ENCODE results near the gene TRERF1.
"Not testable (repeated sequence)": the region's sequence is repeated elsewhere in the genome, so short reads cannot be mapped to it uniquely, and the experiment has no call there.

The TRERF1 gene

DNA sequence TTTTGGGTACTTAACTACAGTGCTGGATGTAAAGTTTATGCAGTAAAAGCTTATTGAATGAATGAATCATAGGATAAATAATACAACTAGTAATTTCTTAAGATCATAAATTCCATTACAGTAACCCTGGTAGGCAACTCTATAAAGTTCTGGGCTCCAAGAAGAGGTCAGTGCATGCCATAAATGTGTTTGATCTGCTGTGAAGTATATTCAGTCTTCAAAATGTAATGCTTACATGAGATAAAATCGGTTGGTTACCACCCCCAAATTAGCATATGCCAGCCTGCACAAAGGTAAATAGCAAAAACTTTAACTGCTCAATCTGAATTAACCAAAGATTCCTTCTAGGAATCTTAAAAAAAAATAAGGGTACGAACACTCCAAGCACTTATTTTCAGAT is 244.2 kb downstream of the TRERF1 start:
- not testable (repeated sequence) for DNase-seq

DNA sequence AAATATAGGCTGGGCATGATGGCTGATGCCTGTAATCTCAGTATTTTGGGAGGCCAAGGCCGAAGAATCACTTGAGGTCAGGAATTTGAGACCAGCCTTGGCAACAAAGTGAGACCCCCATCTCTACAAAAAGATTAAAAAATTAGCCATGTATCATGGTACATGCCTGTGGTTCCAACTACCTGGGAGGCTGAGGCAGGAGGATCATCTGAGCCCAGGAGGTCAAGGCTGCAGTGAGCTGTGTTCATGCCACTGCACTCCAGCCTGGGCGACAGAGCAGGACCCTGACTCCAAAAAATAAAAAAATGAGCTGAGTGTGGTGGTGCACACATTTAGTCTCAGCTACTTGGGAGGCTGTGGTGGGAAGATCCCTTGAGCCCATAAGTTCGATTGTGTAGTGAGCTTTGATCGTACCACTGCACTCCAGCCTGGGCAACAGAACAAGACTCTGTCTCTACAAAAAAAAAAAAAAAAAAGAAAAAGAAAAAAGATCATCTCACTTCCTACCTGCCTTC is 246.9 kb downstream of the TRERF1 start:
- no peak for DNase-seq

DNA sequence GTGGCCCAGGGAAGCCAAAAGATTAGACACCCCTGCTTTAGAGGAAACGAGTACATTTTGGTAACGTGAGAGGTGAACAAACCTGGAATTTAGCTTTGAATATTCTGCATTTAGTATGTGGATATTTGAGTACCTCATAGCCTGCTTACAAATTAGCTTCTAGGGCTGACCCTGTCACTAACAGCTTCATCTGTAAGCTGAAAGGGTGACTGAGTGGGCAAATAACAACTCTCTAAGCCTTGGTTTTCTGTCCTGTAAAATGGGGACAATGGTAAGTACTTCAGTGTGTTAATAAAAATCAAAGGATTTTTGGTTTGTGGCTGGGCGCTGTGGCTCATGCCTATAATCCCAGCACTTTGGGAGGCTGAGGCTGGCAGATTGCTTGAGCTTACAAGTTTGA is 248.5 kb downstream of the TRERF1 start:
- DNase-seq = no peak

DNA sequence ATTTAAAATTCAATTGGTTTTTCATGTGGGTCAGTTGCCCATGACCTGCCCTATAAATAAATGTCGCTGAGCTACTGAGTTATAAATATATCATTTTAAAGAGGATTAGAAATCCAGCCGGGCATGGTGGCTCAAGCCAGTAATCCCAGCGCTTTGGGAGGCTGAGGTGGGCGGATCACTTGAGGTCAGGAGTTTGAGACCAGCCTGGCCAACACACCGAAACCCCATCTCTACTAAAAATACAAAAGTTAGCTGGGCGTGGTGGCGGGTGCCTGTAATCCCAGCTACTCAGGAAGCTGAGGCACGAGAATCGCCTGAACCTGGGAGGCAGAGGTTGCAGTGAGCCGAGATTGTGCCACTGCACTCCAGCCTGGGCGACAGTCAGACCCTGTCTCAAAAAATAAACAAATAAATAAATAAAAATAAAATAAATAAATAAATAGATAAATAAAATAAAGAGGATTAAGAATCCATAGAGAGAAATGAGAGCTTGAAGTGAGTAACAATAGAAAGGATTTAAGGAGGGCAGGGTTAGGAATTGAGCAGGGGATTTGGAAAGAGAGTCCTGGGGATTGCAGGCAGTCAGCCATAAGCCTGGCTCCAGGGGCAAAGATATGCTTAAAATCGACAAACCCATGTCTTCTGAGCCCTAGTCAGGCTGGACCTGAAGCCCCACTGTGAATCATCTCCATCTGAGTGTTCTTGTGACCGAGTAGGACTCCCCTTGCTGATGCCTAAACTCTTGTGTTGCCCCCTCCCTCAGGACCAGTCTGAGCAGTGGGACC is 249.4 kb downstream of the TRERF1 start:
- DNase-seq = not testable (repeated sequence)

- DNase-seq = no peak
Measured at GRCh38 chr6:42201382-42201781, 250.3 kb downstream of the TRERF1 start.

DNA sequence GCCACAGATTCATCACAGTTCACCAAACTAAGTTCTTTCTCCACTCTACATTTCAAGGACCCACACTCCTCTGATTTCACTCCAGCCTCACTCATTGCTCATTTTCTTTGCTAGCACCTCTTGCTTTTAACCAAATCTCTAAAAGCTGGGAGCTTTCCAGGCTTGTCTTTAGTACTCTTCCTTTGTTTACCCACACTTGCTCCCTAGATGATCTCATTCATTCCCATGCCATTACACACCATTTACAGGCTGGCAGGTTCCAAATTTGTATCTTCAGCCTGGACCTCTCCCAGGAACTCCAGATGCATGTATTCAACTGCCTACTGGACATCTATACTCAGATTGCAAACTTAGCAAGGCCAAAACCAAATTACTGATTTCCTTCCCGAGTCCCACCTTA is 251.7 kb downstream of the TRERF1 start:
- DNase-seq = no peak

- DNase-seq = no peak
Measured at GRCh38 chr6:42199106-42199981, 252.4 kb downstream of the TRERF1 start.

- no peak for DNase-seq
Measured at GRCh38 chr6:42197555-42198362, 254.0 kb downstream of the TRERF1 start.

DNA sequence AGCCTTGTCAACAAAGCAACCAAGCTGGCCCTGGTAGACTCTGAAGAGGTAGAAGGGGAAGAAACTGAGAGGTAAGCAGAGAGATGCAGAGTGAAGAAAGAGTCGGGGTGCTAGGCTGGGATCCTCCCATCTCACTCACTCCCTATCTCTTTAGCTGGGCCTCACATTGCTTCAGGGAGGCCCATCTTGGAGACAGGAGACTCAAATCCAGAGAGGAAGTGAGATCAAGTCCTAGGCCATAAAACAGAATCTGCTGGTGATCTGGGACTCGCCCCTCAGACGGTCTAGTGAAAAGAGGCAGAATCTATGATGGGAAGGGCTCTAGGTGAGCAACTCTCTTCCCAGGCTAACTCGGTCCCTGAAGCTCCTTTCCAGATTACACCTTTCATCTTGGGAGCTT is 256.3 kb downstream of the TRERF1 start:
- no peak for DNase-seq

DNA sequence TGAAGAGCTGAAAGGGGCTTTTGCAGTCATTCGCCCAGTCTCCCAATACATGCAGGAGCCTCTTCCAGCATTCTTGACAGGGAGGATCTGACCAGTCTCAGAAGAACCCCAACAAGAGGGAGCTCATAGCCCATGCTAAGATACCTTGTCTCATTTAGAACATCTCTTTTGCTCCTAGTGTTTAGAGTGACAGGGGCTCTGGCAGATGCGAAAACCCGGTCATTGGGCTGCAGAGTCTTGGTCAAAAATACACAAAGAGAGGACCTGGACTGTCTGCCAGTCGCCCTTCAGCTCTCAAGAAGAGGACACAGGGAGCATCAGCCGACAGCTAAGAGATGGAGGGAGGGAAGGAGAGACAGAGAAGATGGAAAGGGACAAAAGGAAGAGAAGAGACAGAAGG is 257.7 kb downstream of the TRERF1 start:
- DNase-seq = no peak

- DNase-seq = no peak
Measured at GRCh38 chr6:42193491-42193894, 258.2 kb downstream of the TRERF1 start.

DNA sequence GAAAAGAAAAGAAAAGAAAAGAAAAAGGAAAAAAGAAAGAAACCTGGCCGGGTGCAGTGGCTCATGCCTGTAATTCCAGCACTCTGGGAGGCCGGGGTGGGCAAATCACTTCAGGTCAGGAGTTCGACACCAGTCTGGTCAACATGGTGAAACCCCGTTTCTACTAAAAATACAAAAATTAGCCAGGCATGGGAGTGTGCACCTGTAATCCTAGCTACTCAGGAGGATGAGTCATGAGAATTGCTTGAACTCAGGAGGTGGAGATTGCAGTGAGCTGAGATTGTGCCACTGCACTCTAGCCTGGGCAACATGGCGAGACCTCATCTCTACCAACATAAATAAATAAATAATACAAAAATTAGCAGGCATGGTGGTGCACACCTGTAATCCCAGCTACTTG is 259.3 kb downstream of the TRERF1 start:
- DNase-seq = not testable (repeated sequence)

DNA sequence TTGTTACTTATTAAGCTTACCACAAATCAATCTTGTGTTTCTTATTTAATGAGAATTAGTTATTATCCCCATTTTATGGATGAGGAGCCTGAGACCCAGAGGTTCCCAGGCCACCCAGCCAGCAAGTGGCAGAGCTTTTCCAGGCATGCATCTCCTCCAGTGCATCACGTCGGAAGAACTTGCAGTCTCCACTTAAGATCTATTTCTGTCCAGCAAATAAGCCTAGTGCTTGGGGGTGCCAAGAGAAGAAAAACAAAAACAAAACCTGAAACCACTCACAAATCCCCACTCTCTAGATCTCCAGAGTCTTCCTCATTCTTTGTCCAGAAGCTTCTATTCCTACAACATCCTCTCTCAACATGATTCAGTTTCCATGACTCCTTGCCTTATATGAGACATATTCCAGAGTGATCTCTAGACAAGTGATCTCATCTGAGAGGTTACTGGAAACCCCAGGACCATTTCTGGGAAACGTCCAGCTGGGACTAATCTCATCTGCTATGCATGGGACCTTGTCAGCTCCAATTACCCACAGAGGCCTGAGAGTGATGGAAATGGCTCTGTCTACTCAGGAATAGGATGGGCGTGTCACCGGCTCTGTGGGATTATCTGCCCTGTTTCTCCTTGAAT is 261.1 kb downstream of the TRERF1 start:
- DNase-seq = peak; percentile 51

- no peak for DNase-seq
Measured at GRCh38 chr6:42188406-42188805, 263.3 kb downstream of the TRERF1 start.

DNA sequence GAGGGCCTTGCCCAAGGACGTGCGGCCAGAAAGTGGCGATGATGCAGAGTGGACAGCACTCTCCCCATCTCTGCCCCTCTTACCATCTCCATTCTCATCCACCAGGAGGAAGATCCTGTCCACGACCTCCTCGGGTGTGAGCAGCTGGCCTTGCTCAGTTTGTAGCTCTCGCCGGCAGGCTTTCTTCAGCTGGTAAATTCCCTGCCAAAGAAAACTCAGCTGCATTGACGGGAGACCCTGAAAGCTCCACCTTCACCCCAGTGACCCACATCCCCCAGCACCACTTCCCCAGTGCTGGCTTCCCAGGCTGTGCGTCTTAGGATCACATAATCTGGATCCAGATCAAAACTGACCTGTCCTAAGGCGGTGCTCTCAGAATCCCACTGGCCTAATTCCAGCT is 266.1 kb downstream of the TRERF1 start:
- no peak for DNase-seq

GRCh38 chr6:42184475-42184874 is 267.3 kb downstream of the TRERF1 start:
- DNase-seq = no peak

GRCh38 chr6:42182101-42182500 is 269.6 kb downstream of the TRERF1 start:
- no peak for DNase-seq

- DNase-seq = no peak
Measured at GRCh38 chr6:42179945-42180313, 271.8 kb downstream of the TRERF1 start.

- DNase-seq = no peak
Measured at GRCh38 chr6:42179261-42179944, 272.3 kb downstream of the TRERF1 start.

DNA sequence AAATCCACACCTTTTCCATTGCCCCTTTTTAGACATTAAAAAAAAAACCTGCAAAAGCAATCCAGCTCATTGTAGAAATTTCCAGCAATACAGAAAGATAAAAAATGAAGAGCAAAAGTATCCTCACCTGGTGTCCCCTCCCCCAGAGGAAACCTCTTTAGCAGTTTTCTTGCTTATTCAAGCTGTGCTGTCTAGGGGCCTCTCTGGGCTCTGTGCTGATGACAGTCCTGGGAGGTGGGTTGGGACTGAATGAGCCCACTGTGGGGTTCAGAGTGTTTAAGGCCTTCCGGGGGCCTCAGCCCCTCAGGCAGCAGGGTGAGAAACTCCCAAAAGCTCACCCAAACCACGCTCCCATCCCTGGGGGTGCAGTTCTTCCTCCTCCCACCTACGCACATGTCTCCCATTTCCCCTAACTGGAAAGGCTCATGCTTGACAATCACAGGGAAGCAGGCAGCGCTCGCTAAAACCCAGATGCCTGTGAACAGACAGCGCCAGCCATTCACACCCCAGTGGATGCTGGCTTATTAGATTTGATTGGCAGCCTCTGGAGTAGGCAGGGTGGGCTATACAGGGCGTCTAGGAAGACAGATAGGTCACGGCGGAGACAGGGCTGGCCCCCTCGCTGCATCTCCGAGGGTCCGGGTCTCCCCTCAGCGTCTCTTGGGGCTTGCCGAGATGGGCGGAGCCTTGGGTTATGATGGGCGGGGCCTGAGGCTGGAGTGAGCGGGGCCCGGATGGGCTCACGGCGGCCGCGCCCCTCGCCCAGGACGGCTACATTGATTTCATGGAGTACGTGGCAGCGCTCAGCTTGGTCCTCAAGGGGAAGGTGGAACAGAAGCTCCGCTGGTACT is 274.0 kb downstream of the TRERF1 start:
- DNase-seq = peak; percentile 85

- no peak for DNase-seq
Measured at GRCh38 chr6:42176981-42177380, 274.7 kb downstream of the TRERF1 start.

All from retina (tissue), 1 donor.